SU-DHL-6 (cell line): ENCODE data around the gene ARL15.

Experiments used
- H2AFZ ChIP-seq: fragments of 200-600 bp; sonication (generic); 2 replicates; pipeline ENCODE4 v1.6.1; 2014; ENCODE audit warnings: low read depth, mild to moderate bottlenecking, moderate library complexity, mixed read lengths, antibody characterized with exemption, low read length; ENCODE audit not compliant: severe bottlenecking
- H3F3A ChIP-seq: fragments of 200-600 bp; shearing (Covaris generic); 2 replicates; pipeline ENCODE4 v1.6.0; 2016; ENCODE audit warnings: antibody characterized with exemption, mild to moderate bottlenecking; ENCODE audit not compliant: insufficient read depth
- H3K27ac ChIP-seq: fragments of 200-600 bp; sonication (generic); 2 replicates; pipeline ENCODE4 v1.5.1; 2016; ENCODE audit warnings: low read depth, mild to moderate bottlenecking, low read length, moderate library complexity, mixed read lengths
- H3K27me3 ChIP-seq: fragments of 200-600 bp; sonication (generic), shearing (Covaris generic); 2 replicates; pipeline ENCODE4 v1.6.0; 2014; ENCODE audit warnings: mild to moderate bottlenecking, low read length
- H3K36me3 ChIP-seq: fragments of 200-600 bp; sonication (generic); 2 replicates; pipeline ENCODE4 v1.6.1; 2014; ENCODE audit warnings: mild to moderate bottlenecking, low read length, mixed read lengths
- H3K4me2 ChIP-seq: fragments of 300-600, 200-600 bp; shearing (Covaris generic), sonication (generic); 2 replicates; pipeline ENCODE4 v1.6.0; 2014; ENCODE audit warnings: low read length, low read depth, mild to moderate bottlenecking; ENCODE audit not compliant: poor library complexity, severe bottlenecking
- H3K4me3 ChIP-seq: fragments of 200-600 bp; sonication (generic); 2 replicates; pipeline ENCODE4 v1.5.1; 2014; ENCODE audit warnings: antibody characterized with exemption, low read length, mild to moderate bottlenecking, mixed read lengths; ENCODE audit not compliant: insufficient read depth, poor library complexity, severe bottlenecking
- H3K79me2 ChIP-seq: fragments of 200-600 bp; sonication (generic); 2 replicates; pipeline ENCODE4 v1.6.1; 2014; ENCODE audit warnings: mild to moderate bottlenecking, low read length, moderate library complexity; ENCODE audit not compliant: insufficient read depth
- H3K9ac ChIP-seq: fragments of 200-600 bp; sonication (generic); 2 replicates; pipeline ENCODE4 v1.7.0; 2014; ENCODE audit warnings: mild to moderate bottlenecking, low read length
- H3K9me2 ChIP-seq: fragments of 200-600 bp; sonication (generic); replicated peaks from 2 replicates; pipeline ENCODE4 v1.6.1; 2014; ENCODE audit warnings: low read length; ENCODE audit not compliant: insufficient read depth
- H3K9me3 ChIP-seq: fragments of 200-600 bp; sonication (generic); 2 replicates; pipeline ENCODE4 v1.6.1; 2014; ENCODE audit warnings: low read length, mixed read lengths; ENCODE audit not compliant: insufficient read depth
- H4K20me1 ChIP-seq: fragments of 200-600 bp; sonication (generic); 2 replicates; pipeline ENCODE4 v1.6.1; 2014; ENCODE audit warnings: low read depth, mild to moderate bottlenecking, antibody characterized with exemption, low read length, moderate library complexity, mixed read lengths
- CTCF ChIP-seq: fragments of 200-600 bp; sonication (generic); IDR thresholded peaks from one replicate; pipeline ENCODE4 v1.5.1; 2017; ENCODE audit warnings: antibody characterized with exemption, mild to moderate bottlenecking, low read length, moderate library complexity; ENCODE audit not compliant: insufficient read depth, poor library complexity, severe bottlenecking
- EZH2phosphoT487 ChIP-seq: fragments of 200-600 bp; sonication (generic), shearing (Covaris generic); conservative IDR thresholded peaks from 2 replicates; pipeline ENCODE4 v1.6.1; 2018; ENCODE audit warnings: mild to moderate bottlenecking, antibody characterized with exemption, low read length, moderate library complexity, mixed read lengths

The ARL15 gene

GRCh38 chr5:54220230-54221040 is 89.9 kb downstream of the ARL15 start:
- Histone ChIP-seq H4K20me1 (no peaks in the 10 kb centered on the region), H3K9me3 (no peaks in the 10 kb centered on the region), H3K36me3 (no peaks in the 10 kb centered on the region), H3K4me2 (no peak overlapping the region), H3K27ac (no peak overlapping the region), H3K27me3 (no peaks in the 10 kb centered on the region), H3K9me2 (no peaks in the 10 kb centered on the region), H3F3A (no peaks in the 10 kb centered on the region), H3K79me2 (no peaks in the 10 kb centered on the region), H3K9ac (no peak overlapping the region), H3K4me3 (no peak overlapping the region), H2AFZ (no peak overlapping the region)
- TF ChIP-seq CTCF (no peak), EZH2phosphoT487 (no peak)

- no peaks in the 10 kb centered on the region for H3K36me3 ChIP-seq
- H3K27me3 ChIP-seq: no peaks in the 10 kb centered on the region
- H3K9ac ChIP-seq: no peak overlapping the region
- no peaks in the 10 kb centered on the region for H3K79me2 ChIP-seq
- H3K9me2 ChIP-seq: no peaks in the 10 kb centered on the region
- no peaks in the 10 kb centered on the region for H3F3A ChIP-seq
- TF ChIP-seq EZH2phosphoT487: no peak
- TF ChIP-seq CTCF: peak; percentile 40
- no peaks in the 10 kb centered on the region for H3K9me3 ChIP-seq
- H3K27ac ChIP-seq: no peak overlapping the region
- no peak overlapping the region for H3K4me2 ChIP-seq
- H3K4me3 ChIP-seq: no peak overlapping the region
- H2AFZ ChIP-seq: no peak overlapping the region
- H4K20me1 ChIP-seq: no peaks in the 10 kb centered on the region
Observed at GRCh38 chr5:54217826-54218503, 92.4 kb downstream of the ARL15 start.

GRCh38 chr5:54215233-54215736 is 95.1 kb downstream of the ARL15 start:
- H3K4me2 ChIP-seq: no peak overlapping the region
- no peak for TF ChIP-seq CTCF
- TF ChIP-seq EZH2phosphoT487: no peak

More at GRCh38 chr5:54215233-54215736, 95.1 kb downstream of the ARL15 start:
- Histone ChIP-seq H3K4me3 (no peak overlapping the region), H3K27me3 (no peaks in the 10 kb centered on the region), H3K27ac (no peak overlapping the region), H3K9me2 (no peaks in the 10 kb centered on the region), H3F3A (no peaks in the 10 kb centered on the region), H3K36me3 (no peaks in the 10 kb centered on the region), H2AFZ (no peak overlapping the region), H3K79me2 (no peaks in the 10 kb centered on the region), H3K9me3 (no peaks in the 10 kb centered on the region), H4K20me1 (no peaks in the 10 kb centered on the region), H3K9ac (no peak overlapping the region)
